Endometrial microvascular endothelial cells (primary cell): ENCODE data around the gene HPDL. TPM values are rescaled to one million over a fixed set of nuclear protein-coding genes. Genes with fewer than 3 reads are reported as not detected.
"Not testable (repeated sequence)": the region's sequence is repeated elsewhere in the genome, so short reads cannot be mapped to it uniquely, and the experiment has no call there.

Experiments used
- in situ Hi-C: cut with HindIII; loops from 2 replicates; pipeline ENCODE4 v1.10.0; 2017; ENCODE audit warnings: low sequenced_read_pairs, low pct_unique_long_range_greater_than_20kb; ENCODE audit errors: inconsistent ontology term
- total RNA-seq: library from RNA; depleted of rRNA; stranded (reverse); fragments of >200 nt; gene quantifications from one replicate; pipeline ENCODE4 v1.2.3, GENCODE V29; 2015; ENCODE audit errors: inconsistent ontology term

HPDL gene
- total RNA-seq, 1 donor from 2014 or later: 9.1 TPM

- in situ Hi-C loops: no loop called here
These were observed 19.8 kb downstream of the HPDL start for GRCh38 chr1:45346473-45346872.

DNA sequence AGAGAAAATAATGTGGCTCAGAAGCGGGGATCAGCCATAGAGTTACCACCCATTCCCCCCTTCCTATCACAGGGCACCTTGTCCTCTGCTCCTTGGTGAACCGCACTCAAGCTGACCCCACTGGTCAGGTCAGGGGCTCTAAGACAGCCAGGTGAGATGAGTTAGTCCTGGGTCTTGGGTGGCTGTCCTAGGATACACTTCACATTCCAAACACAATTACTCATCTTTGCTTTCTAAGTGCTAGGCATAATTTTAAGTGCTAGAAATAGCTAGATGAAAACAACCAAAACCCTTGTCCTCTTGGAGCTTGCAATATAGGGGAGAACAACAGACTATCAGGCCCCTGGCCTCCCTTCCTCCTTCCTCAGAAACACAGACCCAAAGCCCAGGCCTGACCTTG is 21.3 kb downstream of the HPDL start:
- in situ Hi-C loops: no loop called here

- in situ Hi-C loops: no loop called here
These were observed 21.9 kb downstream of the HPDL start for GRCh38 chr1:45348609-45348965.

- in situ Hi-C loops: no loop called here
These were observed 22.4 kb downstream of the HPDL start for GRCh38 chr1:45348966-45349677.

- in situ Hi-C loops: no loop called here
These were observed 24.8 kb downstream of the HPDL start for GRCh38 chr1:45351508-45351907.

GRCh38 chr1:45353685-45354084 is 27.0 kb downstream of the HPDL start:
- in situ Hi-C loops: no loop called here

GRCh38 chr1:45354838-45355237 is 28.1 kb downstream of the HPDL start:
- in situ Hi-C loops: no loop called here

- in situ Hi-C loops: no loop called here
These were observed 29.0 kb downstream of the HPDL start for GRCh38 chr1:45355683-45356082.

- in situ Hi-C loops: no loop called here
These were observed 29.5 kb downstream of the HPDL start for GRCh38 chr1:45356186-45356585.

- in situ Hi-C loops: no loop called here
These were observed 33.3 kb downstream of the HPDL start for GRCh38 chr1:45359882-45360513.

- in situ Hi-C loops: not testable (repeated sequence)
These were observed 34.3 kb downstream of the HPDL start for GRCh38 chr1:45360981-45361380.

GRCh38 chr1:45364294-45364693 is 37.6 kb downstream of the HPDL start:
- in situ Hi-C loops: no loop called here

DNA sequence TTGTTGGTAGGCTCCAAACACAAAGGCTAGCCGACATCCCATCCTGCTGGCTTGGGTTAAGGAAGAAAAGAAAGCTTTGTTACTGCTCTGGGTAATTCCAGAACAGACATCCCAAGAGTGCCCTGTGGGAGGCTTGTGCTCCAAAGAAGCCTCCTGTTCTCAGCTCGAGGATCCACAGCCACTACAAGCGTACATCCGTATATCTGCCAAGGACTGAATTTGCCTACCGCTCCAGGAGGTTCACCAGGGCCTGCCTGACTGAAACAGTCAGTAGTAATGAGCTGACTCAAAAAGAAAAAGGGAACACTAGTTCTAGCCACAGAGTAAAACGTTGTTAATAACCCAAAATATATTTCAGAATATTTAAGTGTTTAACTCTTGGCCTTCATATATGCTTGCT is 38.4 kb downstream of the HPDL start:
- in situ Hi-C loops: no loop called here

GRCh38 chr1:45370575-45370974 is 43.9 kb downstream of the HPDL start:
- in situ Hi-C loops: no loop called here

GRCh38 chr1:45373573-45373972 is 46.9 kb downstream of the HPDL start:
- in situ Hi-C loops: no loop called here

DNA sequence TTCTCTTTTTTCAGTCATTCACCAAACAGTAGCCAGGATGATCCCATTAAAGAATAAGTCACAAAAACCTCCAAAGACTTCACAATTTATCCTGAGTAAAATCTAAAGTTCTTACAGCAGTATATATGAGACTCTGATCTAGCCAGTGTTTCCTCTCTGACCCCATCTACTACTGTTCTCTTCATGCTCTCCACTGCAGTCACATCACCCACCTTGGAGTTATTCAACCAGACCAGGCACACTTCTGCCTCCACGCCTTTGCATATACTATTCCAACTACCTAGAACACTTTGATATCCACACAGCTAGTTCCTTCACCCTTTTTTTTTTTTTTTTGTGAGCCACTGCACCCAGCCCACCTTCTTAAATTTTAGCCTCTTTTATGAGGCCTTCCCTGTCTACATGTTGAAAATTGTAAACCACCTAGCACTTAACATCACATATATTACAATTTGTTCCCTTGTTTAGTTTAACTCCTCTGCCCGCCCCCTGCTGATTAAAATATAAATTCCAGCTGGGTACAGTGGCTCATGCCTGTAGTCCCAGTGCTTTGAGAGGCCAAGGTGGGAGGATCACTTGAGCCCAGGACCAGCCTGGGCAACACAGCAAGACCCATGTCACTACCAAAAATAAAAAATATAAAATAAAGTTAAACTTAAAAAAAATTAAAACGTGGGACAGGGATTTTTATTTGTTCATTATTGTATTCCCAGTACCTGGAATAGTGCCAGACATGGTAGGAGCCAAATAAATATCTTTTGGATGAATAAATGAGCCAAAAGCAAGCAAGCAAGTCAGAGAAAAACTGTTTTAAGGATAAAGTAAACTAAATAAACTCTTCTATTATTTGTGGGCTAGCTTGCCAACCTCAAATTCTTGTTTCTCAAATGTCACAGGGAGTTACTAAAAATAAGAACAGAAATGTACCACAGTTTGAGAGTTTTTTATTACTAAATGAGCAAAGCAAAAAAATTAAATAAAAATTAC is 48.7 kb downstream of the HPDL start:
- in situ Hi-C loops: no loop called here

GRCh38 chr1:45378184-45378583 is 51.5 kb downstream of the HPDL start:
- in situ Hi-C loops: no loop called here
